Measurements from ENCODE around the gene BLOC1S2. TPM values are rescaled to one million over a fixed set of nuclear protein-coding genes. Genes with fewer than 3 reads are reported as not detected.

BLOC1S2 gene
- total RNA-seq, 4 donors from 2014 or later: 11.7 to 49.6 (median 36.2) TPM

- Histone ChIP-seq H3K4me1 (no peaks in the 10 kb centered on the region), H3K4me3 (no peak overlapping the region), H3K27ac (no peak overlapping the region), H3K36me3 (no peaks in the 10 kb centered on the region), H3K27me3 (peaks cover 32% of the 10 kb centered on the region), H3K9me3 (no peaks in the 10 kb centered on the region)
- DNase-seq (ENCODE audit: low spot score in 2 of 2): no peak
- 64% methylated on average over 4 of the region's 4 CpGs for WGBS
- TF ChIP-seq EP300 (IDR thresholded peaks at IDR 0.05) (no peak), CTCF (IDR thresholded peaks at IDR 0.05) (no peak), POLR2A (IDR thresholded peaks at IDR 0.05) (no peak), POLR2AphosphoS5 (IDR thresholded peaks at IDR 0.05) (no peak)
Observed at GRCh38 chr10:100318207-100318606, 31.7 kb upstream of the BLOC1S2 start.

DNA sequence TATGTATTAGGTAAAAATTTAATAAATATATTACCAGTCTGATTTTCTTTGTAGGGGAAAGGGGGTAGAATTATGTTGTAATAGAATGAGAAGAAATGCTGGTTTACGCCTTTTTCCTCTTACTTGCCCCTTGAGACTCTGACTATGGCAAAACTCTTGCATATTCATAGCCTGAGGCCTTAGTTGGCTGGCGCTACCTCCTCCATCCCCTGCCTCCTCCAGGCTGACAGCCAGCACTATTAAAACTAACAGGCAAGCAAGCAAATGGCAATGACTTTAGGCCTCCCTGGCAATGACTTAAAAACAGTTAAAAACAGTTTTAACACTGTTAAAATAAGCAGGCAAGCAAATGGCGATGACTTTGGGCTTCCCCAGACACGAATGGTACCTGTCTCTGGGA, 29.1 kb upstream of the BLOC1S2 start:
- Histone ChIP-seq H3K36me3 (no peaks in the 10 kb centered on the region), H3K9me3 (no peaks in the 10 kb centered on the region), H3K27me3 (peaks cover 40% of the 10 kb centered on the region), H3K27ac (no peak overlapping the region), H3K4me3 (no peak overlapping the region), H3K4me1 (no peaks in the 10 kb centered on the region)
- 72% methylated on average over 4 of the region's 4 CpGs for WGBS
- no peak for DNase-seq (ENCODE audit: low spot score in 2 of 2)
- TF ChIP-seq EP300 (IDR thresholded peaks at IDR 0.05): no peak
- no peak for TF ChIP-seq POLR2A (IDR thresholded peaks at IDR 0.05)
- TF ChIP-seq POLR2AphosphoS5 (IDR thresholded peaks at IDR 0.05): no peak
- TF ChIP-seq CTCF (IDR thresholded peaks at IDR 0.05): no peak

DNA sequence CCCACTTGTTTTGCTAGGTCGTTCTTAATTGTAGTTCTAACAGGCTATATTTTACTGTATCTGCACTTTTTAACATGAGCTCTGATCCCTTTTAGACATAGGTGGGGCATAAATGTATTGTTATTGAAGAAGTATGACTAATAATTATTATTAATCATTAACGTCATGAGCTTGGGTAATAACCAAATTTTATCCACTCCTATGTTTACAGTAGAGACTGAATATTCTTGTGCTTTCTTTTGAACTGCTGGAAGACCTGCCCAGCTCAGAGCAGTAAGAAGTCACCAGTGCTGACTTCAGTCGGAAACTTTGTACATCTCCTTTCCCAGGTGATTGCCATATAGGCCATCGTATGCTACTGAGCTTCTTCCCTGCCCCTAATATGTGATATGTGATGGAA, 24.8 kb upstream of the BLOC1S2 start:
- Histone ChIP-seq H3K4me1 (no peaks in the 10 kb centered on the region), H3K36me3 (no peaks in the 10 kb centered on the region), H3K27me3 (peaks cover 37% of the 10 kb centered on the region), H3K4me3 (no peak overlapping the region), H3K27ac (no peak overlapping the region), H3K9me3 (no peaks in the 10 kb centered on the region)
- 77% methylated on average over 4 of the region's 4 CpGs for WGBS
- TF ChIP-seq CTCF (IDR thresholded peaks at IDR 0.05) (no peak), EP300 (IDR thresholded peaks at IDR 0.05) (no peak), POLR2AphosphoS5 (IDR thresholded peaks at IDR 0.05) (no peak), POLR2A (IDR thresholded peaks at IDR 0.05) (no peak)
- DNase-seq (ENCODE audit: low spot score in 2 of 2): no peak

DNA sequence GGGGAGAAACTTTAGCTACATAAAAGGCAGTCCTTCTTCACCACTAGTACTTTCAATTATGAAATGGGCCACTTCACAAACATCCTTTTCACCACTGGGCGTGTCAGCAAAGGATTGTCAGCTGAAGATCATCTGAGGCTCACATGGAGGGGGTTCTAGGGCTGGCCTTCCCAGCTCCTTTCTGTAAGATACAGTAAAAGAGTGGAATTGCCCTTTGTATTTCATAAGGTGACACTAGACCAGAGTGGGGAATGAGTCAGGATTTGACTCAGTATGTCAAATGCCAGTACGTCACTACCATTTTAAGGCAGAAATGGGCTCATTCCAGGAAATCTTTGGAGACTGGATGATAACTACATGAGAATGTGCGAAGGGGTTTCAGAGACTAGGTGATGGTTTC, 21.2 kb upstream of the BLOC1S2 start:
- Histone ChIP-seq H3K27ac (no peak overlapping the region), H3K36me3 (no peaks in the 10 kb centered on the region), H3K27me3 (peaks cover 41% of the 10 kb centered on the region), H3K4me3 (no peak overlapping the region), H3K4me1 (no peaks in the 10 kb centered on the region), H3K9me3 (no peaks in the 10 kb centered on the region)
- WGBS: 80% methylated on average over 3 of the region's 3 CpGs
- DNase-seq (ENCODE audit: low spot score in 2 of 2): no peak
- TF ChIP-seq EP300 (IDR thresholded peaks at IDR 0.05) (no peak), POLR2AphosphoS5 (IDR thresholded peaks at IDR 0.05) (no peak), POLR2A (IDR thresholded peaks at IDR 0.05) (no peak), CTCF (IDR thresholded peaks at IDR 0.05) (no peak)

GRCh38 chr10:100306861-100307260, 20.4 kb upstream of the BLOC1S2 start:
- Histone ChIP-seq H3K4me1 (no peaks in the 10 kb centered on the region), H3K4me3 (no peak overlapping the region), H3K36me3 (no peaks in the 10 kb centered on the region), H3K9me3 (no peaks in the 10 kb centered on the region), H3K27ac (no peak overlapping the region), H3K27me3 (peaks cover 45% of the 10 kb centered on the region)
- 73% methylated on average over 5 of the region's 5 CpGs for WGBS
- TF ChIP-seq EP300 (IDR thresholded peaks at IDR 0.05) (no peak), POLR2A (IDR thresholded peaks at IDR 0.05) (no peak), CTCF (IDR thresholded peaks at IDR 0.05) (no peak), POLR2AphosphoS5 (IDR thresholded peaks at IDR 0.05) (no peak)
- no peak for DNase-seq (ENCODE audit: low spot score in 2 of 2)

All from suprapubic skin (tissue), 4 donors.